Mesodermal cell (in vitro differentiated cells): ENCODE data around the gene COL4A6.

ENCODE experiments used
- H3K27ac ChIP-seq: 2 replicates; pipeline ENCODE4 v1.7.0; 2013; ENCODE audit warnings: mild to moderate bottlenecking, low read depth, low read length, moderate library complexity; ENCODE audit not compliant: severe bottlenecking
- H3K36me3 ChIP-seq: 2 replicates; pipeline ENCODE4 v1.7.1; 2013; ENCODE audit warnings: mild to moderate bottlenecking, low read length, moderate library complexity; ENCODE audit not compliant: control insufficient read depth, insufficient read depth
- H3K4me1 ChIP-seq: one replicate; pipeline ENCODE4 v1.7.1; 2013; ENCODE audit warnings: mild to moderate bottlenecking, low read length; ENCODE audit not compliant: insufficient read depth, control insufficient read depth, poor library complexity, severe bottlenecking
- H3K4me3 ChIP-seq: 2 replicates; pipeline ENCODE4 v1.7.0; 2013; ENCODE audit warnings: low read length, control low read depth, mild to moderate bottlenecking; ENCODE audit not compliant: insufficient read depth, poor library complexity, severe bottlenecking; ENCODE audit errors: extremely low read depth
- H3K9me3 ChIP-seq: 2 replicates; pipeline ENCODE4 v1.7.1; 2013; ENCODE audit warnings: mild to moderate bottlenecking, low read length, moderate library complexity; ENCODE audit not compliant: control insufficient read depth
- WGBS, 2 experiments: methylation state at CpG; one replicate each; pipeline ENCODE4 v1.1.5; 2013; ENCODE audit warnings: missing lambda C conversion rate in 2 of 2; ENCODE audit not compliant: insufficient coverage in 2 of 2; 5-methylcytosine and 5-hydroxymethylcytosine counted together

COL4A6 gene

DNA sequence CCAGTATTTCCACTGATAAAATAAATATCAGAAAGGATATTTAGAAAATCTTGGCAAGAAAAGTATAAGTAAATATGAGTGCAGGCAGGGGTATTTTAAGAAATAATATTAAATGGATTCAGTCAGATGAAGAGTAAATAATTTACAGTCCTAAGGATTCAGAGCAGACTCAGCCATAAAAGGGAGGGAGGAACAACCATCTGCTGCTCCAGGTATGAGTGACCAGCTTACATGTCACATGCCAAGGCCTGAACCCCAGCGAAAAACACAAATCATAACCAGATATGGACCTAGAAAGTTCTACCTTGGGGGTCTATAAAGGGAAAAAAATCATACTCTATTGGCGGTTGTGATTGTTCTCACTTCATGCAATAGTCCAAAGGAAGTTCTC is 166.8 kb downstream of the COL4A6 start:
- H3K36me3 ChIP-seq, result no peaks in the 10 kb centered on the region
- no peak overlapping the region for H3K27ac ChIP-seq
- no CpG with 5 or more reads among the region's 2 CpGs for WGBS, 2 experiments

DNA sequence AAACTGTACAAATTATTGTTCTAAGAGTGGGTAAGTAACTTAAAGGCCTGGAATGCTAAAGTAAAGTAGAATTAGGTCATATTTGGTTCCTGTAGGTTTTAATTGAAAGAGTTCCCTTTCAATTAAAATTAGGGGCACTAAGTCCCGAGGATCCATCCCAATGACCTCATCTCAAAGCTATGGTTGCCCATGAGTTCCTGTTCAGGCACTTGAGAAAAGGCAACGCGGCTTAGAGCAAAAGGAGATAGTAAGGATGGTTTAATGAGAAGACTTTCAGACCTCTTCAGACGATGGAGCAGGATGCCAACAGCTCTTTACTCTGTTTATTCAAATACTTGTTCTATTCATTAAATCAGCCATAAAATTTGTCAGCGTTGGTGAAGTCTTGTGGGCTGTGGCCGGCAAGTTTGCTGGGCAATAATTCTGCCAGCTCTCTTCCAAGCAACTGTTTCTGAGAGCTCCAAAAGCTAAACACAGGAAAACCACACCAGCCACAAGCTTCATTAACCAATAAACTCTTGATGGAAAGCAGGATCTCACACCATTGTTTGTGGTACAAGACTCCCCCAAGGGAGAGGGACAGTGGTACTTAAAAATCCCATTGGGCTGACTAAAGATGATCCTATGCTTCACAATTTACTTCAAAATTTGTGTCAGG is 167.4 kb downstream of the COL4A6 start:
- Histone ChIP-seq H3K36me3 (no peaks in the 10 kb centered on the region), H3K4me1 (peaks cover 12% of the 10 kb centered on the region), H3K9me3 (no peaks in the 10 kb centered on the region), H3K27ac (peak overlapping the region; percentile 16), H3K4me3 (no peak overlapping the region)
- WGBS, 2 experiments, result 100% methylated on average over 2 of the region's 6 CpGs; no CpG with 5 or more reads in 1 of the 2 experiments

More for the DNA sequence above, 166.8 kb downstream of the COL4A6 start:
- H3K4me1 ChIP-seq, result peaks cover 12% of the 10 kb centered on the region
- H3K9me3 ChIP-seq, result no peaks in the 10 kb centered on the region
- H3K4me3 ChIP-seq, result no peak overlapping the region

DNA sequence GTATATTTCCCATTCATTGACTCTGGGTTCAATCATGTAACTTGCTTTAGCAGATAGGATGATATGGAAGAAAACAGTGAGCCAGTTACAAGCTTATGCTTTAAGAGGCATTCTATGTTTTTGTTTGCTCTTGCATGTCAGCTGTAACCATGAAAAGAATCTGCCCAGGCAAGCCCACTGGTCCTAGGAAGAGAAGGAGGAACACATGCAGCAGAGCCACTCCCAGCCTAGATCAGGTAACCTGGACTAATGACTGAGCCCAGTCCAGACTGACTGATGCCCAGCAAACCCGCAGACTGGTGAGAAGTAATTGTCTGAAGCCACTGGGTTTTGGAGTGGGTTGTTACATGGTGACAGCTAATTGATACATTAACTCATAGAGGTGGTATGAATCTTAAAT is 167.9 kb downstream of the COL4A6 start:
- no peak overlapping the region for H3K27ac ChIP-seq
- no peaks in the 10 kb centered on the region for H3K9me3 ChIP-seq
- no CpG with 5 or more reads among the region's 1 CpG for WGBS, 2 experiments
- peaks cover 12% of the 10 kb centered on the region for H3K4me1 ChIP-seq
- H3K4me3 ChIP-seq, result no peak overlapping the region
- H3K36me3 ChIP-seq, result no peaks in the 10 kb centered on the region

DNA sequence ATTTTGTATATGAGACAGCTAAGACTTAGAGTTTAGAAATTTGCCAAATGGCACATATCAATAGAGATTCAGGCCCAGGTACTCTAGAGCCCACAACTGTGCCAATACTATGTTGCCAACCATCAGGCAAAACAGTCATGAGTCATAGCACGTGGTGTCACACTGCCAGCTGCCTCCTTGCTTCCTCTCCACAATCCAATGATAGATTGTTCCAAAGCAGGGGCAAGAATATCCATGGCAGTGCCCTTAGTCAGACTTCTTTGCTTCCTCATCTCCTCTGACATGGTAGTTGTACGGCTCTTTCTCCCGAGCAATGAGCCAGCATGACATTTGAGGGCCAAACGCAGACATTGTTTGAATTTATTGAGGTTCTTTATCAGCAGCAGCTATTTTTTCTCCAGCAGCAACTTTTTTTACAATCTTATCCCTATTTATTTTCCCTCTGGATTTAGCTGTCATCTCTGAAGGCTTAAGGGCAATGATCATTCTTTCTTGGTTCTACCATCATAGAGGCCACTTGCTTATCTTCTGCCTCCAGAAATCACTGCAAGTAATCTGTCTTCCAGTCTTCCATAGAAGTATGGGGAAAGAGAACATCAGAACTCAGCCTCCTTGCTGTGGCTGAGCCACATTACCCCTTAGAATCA is 169.7 kb downstream of the COL4A6 start:
- no peak overlapping the region for H3K4me3 ChIP-seq
- no peaks in the 10 kb centered on the region for H3K36me3 ChIP-seq
- 80% methylated on average over 1 of the region's 4 CpGs; no CpG with 5 or more reads in 1 of the 2 experiments for WGBS, 2 experiments
- no peaks in the 10 kb centered on the region for H3K9me3 ChIP-seq
- no peak overlapping the region for H3K27ac ChIP-seq
- H3K4me1 ChIP-seq, result peaks cover 12% of the 10 kb centered on the region

DNA sequence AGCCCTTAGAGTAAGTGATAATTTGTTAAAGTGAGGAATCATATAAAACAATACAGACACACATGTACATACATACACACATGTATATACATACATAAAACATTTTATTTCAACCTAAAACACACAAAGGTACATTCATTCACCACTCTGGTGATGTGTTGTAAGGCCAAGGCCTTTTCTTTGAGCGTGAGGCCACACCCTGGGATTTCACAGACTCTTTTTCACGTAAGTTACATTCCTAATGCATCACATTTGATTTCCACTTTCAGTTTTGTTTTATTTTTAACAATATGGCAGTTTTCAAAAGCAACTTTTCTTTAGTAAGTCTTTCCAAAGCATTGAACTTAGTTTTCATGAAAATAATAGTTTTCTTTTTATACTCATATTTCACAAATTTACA is 170.7 kb downstream of the COL4A6 start:
- Histone ChIP-seq H3K4me1 (peaks cover 12% of the 10 kb centered on the region), H3K27ac (no peak overlapping the region), H3K4me3 (no peak overlapping the region), H3K36me3 (no peaks in the 10 kb centered on the region), H3K9me3 (no peaks in the 10 kb centered on the region)
- no CpG with 5 or more reads among the region's 2 CpGs for WGBS, 2 experiments

DNA sequence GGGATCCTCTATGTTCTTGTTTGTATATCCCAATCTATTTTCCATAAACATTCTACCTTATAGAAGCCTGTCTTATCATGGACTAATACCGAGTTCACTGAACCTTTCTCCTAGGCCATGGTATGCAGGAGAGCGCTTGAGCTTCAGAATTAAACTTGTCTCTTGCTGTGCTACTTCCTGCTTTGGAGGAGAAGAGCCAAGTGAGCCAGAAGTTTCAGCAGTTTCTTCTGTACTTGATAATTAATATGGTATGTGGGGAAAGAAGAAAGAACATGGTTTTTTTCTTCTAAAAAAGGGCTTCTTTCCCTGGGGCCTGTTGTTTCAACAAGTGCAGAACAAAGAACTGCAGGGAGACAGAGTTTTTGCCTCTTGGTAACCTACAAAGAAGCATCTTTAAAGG is 173.8 kb downstream of the COL4A6 start:
- H3K4me3 ChIP-seq, result no peak overlapping the region
- H3K4me1 ChIP-seq, result no peaks in the 10 kb centered on the region
- no peaks in the 10 kb centered on the region for H3K36me3 ChIP-seq
- no peaks in the 10 kb centered on the region for H3K9me3 ChIP-seq
- no peak overlapping the region for H3K27ac ChIP-seq
- WGBS, 2 experiments, result 100% methylated on average over 1 of the region's 2 CpGs; no CpG with 5 or more reads in 1 of the 2 experiments

DNA sequence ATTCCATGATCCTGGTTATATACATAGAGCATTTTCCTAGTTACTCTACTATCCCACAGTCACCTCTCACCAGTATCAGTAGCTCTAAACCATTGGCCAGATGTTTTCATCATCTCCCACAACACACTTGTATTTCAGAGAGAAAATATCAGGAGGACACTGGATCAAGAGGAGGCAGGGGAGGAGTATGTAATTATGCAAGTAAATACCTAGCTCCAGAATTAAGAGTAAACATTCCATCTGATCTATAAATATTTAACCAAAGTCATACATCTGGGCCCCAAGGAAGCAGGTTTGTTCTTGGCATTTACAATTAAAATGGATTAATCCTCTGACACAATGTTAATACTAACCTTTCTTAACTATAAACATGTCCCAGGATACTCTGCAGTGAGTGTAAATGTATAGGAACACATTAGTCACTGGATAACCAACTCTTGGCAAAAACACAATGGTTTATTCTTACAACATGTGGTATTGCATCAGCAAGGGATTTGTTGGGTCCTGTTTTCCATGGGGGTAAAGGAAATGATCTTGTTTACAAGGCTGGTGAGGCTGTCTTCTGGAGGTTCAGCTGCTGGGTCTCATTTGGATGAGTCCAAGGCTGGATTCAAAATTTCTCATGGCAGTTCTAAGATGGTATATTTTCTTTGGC is 176.5 kb downstream of the COL4A6 start:
- no peak overlapping the region for H3K27ac ChIP-seq
- no peak overlapping the region for H3K4me3 ChIP-seq
- H3K4me1 ChIP-seq, result no peaks in the 10 kb centered on the region
- H3K36me3 ChIP-seq, result no peaks in the 10 kb centered on the region
- H3K9me3 ChIP-seq, result no peaks in the 10 kb centered on the region

DNA sequence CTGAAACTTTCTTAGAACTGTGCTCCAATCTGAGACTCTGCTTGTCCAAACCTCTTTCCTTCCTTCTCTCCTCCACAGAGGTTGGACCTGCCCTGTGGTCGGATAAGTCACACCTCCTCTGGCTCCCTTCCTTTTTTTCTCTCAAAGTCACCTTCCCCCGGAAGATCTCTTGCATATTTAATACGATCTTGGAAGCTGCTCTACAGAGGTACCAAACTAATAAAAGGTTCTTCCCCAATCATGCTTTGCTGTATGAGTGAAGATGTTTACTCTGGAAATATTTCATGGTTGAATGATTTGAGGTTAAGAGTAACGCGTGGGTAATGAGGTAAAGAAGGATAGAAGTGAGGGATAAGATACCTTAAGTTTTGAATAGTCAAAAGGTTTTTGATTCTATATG is 180.7 kb downstream of the COL4A6 start:
- WGBS, 2 experiments, result 80 to 100% methylated on average over 1 to 3 of the region's 5 CpGs
- no peaks in the 10 kb centered on the region for H3K9me3 ChIP-seq
- H3K36me3 ChIP-seq, result no peaks in the 10 kb centered on the region
- no peak overlapping the region for H3K27ac ChIP-seq
- H3K4me3 ChIP-seq, result no peak overlapping the region
- peaks cover 10% of the 10 kb centered on the region for H3K4me1 ChIP-seq

DNA sequence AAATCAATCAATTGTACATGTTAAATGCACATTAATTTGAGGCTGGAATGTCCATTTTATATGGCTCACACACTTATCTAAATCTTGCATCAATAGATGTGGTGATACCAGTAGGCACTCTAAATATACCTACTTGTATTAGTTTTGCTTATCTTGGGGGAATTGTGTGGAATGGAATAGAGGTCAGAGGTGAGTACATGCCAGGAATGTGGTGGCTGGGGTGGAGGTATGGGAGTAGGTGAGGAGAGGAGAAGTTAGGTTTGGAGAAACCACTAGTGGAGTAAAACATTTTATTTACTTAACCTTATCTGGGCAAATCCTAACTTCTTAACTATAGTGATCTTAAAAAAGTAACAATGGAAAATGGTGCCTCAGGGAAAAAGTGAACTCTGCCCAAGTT is 183.6 kb downstream of the COL4A6 start:
- H3K27ac ChIP-seq, result no peak overlapping the region
- H3K36me3 ChIP-seq, result no peaks in the 10 kb centered on the region
- no peak overlapping the region for H3K4me3 ChIP-seq
- H3K4me1 ChIP-seq, result peaks cover 10% of the 10 kb centered on the region
- no peaks in the 10 kb centered on the region for H3K9me3 ChIP-seq

DNA sequence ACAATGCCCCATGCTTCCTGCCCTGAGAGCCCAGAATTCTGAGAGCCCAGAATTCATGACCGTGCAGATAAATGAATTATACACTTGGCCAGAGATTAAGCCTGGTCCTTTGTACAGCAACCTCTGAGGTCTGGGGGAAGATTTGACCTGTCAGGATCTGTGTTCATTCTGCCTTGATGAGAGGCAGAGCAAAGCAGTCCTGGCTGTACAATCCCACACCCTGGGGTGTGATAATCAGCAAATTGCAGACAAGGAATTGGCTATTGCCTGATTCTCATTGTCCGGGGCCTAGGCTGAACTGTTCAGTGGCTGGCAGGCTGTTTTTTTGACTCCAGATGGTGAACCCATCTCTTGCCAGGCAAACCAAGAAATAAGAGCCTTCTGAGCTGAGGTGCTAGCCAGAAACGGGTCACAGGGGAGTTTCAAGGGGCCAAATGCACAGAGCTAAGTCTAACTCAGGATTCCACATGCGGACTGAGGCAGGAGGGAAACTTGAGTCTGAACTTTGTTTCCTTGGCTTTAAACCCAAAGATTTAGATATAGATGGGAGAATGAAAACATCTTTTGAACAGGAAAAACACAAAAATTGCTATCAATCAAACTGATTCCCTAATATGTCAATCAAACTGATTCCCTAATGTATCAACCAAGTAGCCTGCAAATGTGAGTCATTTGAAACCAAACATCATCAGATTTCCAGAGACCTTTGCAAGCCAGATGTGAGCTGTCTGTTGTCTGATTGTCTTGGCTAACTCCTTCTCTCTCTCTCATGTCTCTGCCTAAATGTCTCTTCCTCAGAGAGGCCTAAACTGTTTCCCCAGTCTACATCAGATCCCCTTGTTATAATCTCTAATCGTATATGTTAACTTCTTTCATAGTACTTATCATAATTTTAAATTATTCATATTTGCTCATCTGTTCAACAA is 187.3 kb downstream of the COL4A6 start:
- Histone ChIP-seq H3K36me3 (no peaks in the 10 kb centered on the region), H3K4me1 (peaks cover 10% of the 10 kb centered on the region), H3K4me3 (no peak overlapping the region), H3K27ac (peak overlapping the region; percentile 64), H3K9me3 (no peaks in the 10 kb centered on the region)
- WGBS, 2 experiments, result 80 to 90% methylated on average over 2 of the region's 5 CpGs
